HG02588 (cell line): ENCODE data around the gene P4HTM.

Experiments
- ATAC-seq: cut with Tn5 transposase; IDR thresholded peaks from one replicate; pipeline ENCODE4 v1.9.1; 2021; ENCODE audit warnings: mild to moderate bottlenecking, moderate library complexity; ENCODE audit not compliant: unreplicated experiment

Gene P4HTM

GRCh38 chr3:49022688-49023171 is 32.7 kb downstream of the P4HTM start:
- no peak for ATAC-seq

- no peak for ATAC-seq
Observed at GRCh38 chr3:49023775-49024174, 33.7 kb downstream of the P4HTM start.

GRCh38 chr3:49024449-49024848 is 34.4 kb downstream of the P4HTM start:
- ATAC-seq, result no peak

GRCh38 chr3:49025005-49025792 is 35.2 kb downstream of the P4HTM start:
- no peak for ATAC-seq

- no peak for ATAC-seq
Observed at GRCh38 chr3:49025793-49026520, 35.9 kb downstream of the P4HTM start.

GRCh38 chr3:49026536-49026935 is 36.5 kb downstream of the P4HTM start:
- no peak for ATAC-seq

GRCh38 chr3:49027634-49028033 is 37.6 kb downstream of the P4HTM start:
- ATAC-seq, result no peak

- ATAC-seq, result no peak
Observed at GRCh38 chr3:49028298-49028672, 38.2 kb downstream of the P4HTM start.

- peak; percentile 75 for ATAC-seq
Observed at GRCh38 chr3:49028673-49029562, 38.9 kb downstream of the P4HTM start, which contains the start of gene IMPDH2. TSS of gene IMPDH2 (minus strand) at chr3:49029398. CDS start at chr3:49029350, 48 bp downstream.

GRCh38 chr3:49029563-49029884 is 39.5 kb downstream of the P4HTM start:
- no peak for ATAC-seq

- no peak for ATAC-seq
Observed at GRCh38 chr3:49030321-49030720, 40.3 kb downstream of the P4HTM start.

- ATAC-seq, result no peak
Observed at GRCh38 chr3:49032646-49033304, 42.7 kb downstream of the P4HTM start.

GRCh38 chr3:49034650-49035049 is 44.6 kb downstream of the P4HTM start:
- ATAC-seq, result no peak

- no peak for ATAC-seq
Observed at GRCh38 chr3:49035281-49035680, 45.2 kb downstream of the P4HTM start.

GRCh38 chr3:49053543-49053942 is 63.5 kb downstream of the P4HTM start:
- no peak for ATAC-seq

- ATAC-seq, result no peak
Observed at GRCh38 chr3:49054344-49054862, 64.4 kb downstream of the P4HTM start.
